ENCODE data around the gene VKORC1L1.
"Not testable (repeated sequence)": the region's sequence is repeated elsewhere in the genome, so short reads cannot be mapped to it uniquely, and the experiment has no call there.

The VKORC1L1 gene

DNA sequence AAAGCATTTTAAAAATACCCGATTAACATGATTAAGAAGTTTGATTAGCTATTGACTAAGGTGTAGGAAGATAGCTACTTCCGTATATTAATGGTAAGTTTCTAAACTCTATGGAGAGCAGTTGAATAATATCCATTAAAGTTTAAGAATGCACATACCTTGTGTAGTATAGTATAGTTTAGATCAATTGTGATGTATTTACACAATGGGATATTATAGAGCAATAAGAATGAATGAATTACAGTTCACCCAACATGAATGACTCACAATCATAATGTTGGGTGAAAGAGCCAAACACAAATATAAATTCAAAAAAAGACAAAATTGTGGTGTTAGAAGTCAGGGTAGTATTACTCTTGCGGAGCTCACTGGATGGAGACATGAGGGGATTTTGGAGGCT is 24.4 kb downstream of the VKORC1L1 start:
- not testable (repeated sequence) for H2BK15ac ChIP-seq (ENCODE audit: low read length); H3K18ac ChIP-seq (ENCODE audit: low read length); DNase-seq (ENCODE audit: low spot score); H3K4ac ChIP-seq (ENCODE audit: low read length); H3K4me2 ChIP-seq (ENCODE audit: insufficient read depth, low read length, poor library complexity, severe bottlenecking); H4K8ac ChIP-seq (ENCODE audit: low read depth, low read length); H3K79me1 ChIP-seq (ENCODE audit: low read depth, low read length); H3K14ac ChIP-seq (ENCODE audit: low read length); H3K27ac ChIP-seq (replicated peaks; ENCODE audit: low read length); H2BK120ac ChIP-seq (ENCODE audit: low read depth, low read length); H4K91ac ChIP-seq (ENCODE audit: low read depth, low read length, poor library complexity); H3K23ac ChIP-seq (ENCODE audit: low read depth, low read length, poor library complexity); H2AK5ac ChIP-seq (ENCODE audit: low read depth, low read length); H3K9ac ChIP-seq (ENCODE audit: low read depth, low read length, poor library complexity); H3K4me3 ChIP-seq (ENCODE audit: low read length in 2 of 2); H3K9me3 ChIP-seq (replicated peaks in 1 of 2; ENCODE audit: control insufficient read depth in 2 of 2, insufficient read depth in 1 of 2, low read depth in 1 of 2, low read length in 2 of 2); H2AFZ ChIP-seq (ENCODE audit: low read length); H3K4me1 ChIP-seq (ENCODE audit: control insufficient read depth in 2 of 2, insufficient read depth in 1 of 2, low read depth in 1 of 2, low read length in 2 of 2); H2BK12ac ChIP-seq (ENCODE audit: low read length); H3K27me3 ChIP-seq (ENCODE audit: control insufficient read depth in 3 of 3, insufficient read depth in 3 of 3, low read depth in 1 of 3, low read length in 3 of 3); H2BK5ac ChIP-seq (ENCODE audit: low read length)
- peaks cover 0 to 19% of the 10 kb centered on the region in 2 donors for H3K36me3 ChIP-seq (replicated peaks in 1 of 2; ENCODE audit: control insufficient read depth in 2 of 2, insufficient read depth in 2 of 2, low read length in 2 of 2)
- WGBS, 2 donors (ENCODE audit: extremely low coverage in 2 of 2, insufficient read length in 2 of 2, insufficient replicate concordance in 1 of 2), result no CpG with 5 or more reads among the region's 3 CpGs

DNA sequence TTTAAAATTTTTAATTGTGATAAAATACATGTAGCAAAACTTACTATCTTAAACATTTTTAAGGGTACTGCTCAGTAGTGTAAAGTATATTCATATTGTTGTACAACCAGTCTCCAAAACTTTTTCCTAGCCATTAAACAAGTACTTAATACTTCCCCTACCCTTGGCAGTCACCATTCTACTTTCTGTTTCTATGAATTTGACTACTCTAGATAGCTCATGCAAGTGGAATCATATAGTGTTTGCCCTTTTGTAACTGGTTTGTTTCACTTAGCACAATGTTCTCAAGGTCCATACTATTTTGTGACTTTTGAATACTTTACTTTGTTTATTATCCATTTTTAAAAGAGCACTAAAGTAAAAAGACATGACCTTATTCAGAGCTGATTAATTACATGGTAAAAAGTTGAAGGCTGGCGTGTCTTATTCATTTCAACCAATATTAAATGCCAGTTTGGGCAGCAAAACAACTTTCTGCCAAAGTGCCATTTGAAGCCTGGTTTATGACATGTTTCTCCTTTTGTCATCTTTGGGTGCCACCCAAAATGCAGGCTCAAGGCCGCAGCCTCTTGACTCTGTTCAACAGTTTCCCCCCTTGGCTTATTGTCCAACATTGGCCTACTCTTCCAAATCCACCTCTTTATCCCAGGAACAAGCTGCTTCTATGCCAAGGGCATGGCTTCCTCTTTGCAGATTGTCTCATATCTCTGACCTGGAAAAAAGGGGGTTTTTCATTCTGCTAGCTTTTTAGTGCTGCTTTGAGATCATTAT is 26.0 kb downstream of the VKORC1L1 start:
- not testable (repeated sequence) for H2BK120ac ChIP-seq (ENCODE audit: low read depth, low read length); H3K79me1 ChIP-seq (ENCODE audit: low read depth, low read length); H2BK5ac ChIP-seq (ENCODE audit: low read length); H4K91ac ChIP-seq (ENCODE audit: low read depth, low read length, poor library complexity); H3K27me3 ChIP-seq (ENCODE audit: control insufficient read depth in 3 of 3, insufficient read depth in 3 of 3, low read depth in 1 of 3, low read length in 3 of 3); H3K27ac ChIP-seq (replicated peaks; ENCODE audit: low read length); H2AK5ac ChIP-seq (ENCODE audit: low read depth, low read length); H3K9ac ChIP-seq (ENCODE audit: low read depth, low read length, poor library complexity); H3K18ac ChIP-seq (ENCODE audit: low read length); H2BK12ac ChIP-seq (ENCODE audit: low read length); H3K4me3 ChIP-seq (ENCODE audit: low read length in 2 of 2); H4K8ac ChIP-seq (ENCODE audit: low read depth, low read length); H3K4me2 ChIP-seq (ENCODE audit: insufficient read depth, low read length, poor library complexity, severe bottlenecking); H3K14ac ChIP-seq (ENCODE audit: low read length); H3K4me1 ChIP-seq (ENCODE audit: control insufficient read depth in 2 of 2, insufficient read depth in 1 of 2, low read depth in 1 of 2, low read length in 2 of 2); H2BK15ac ChIP-seq (ENCODE audit: low read length); DNase-seq (ENCODE audit: low spot score); H2AFZ ChIP-seq (ENCODE audit: low read length); H3K4ac ChIP-seq (ENCODE audit: low read length); H3K9me3 ChIP-seq (replicated peaks in 1 of 2; ENCODE audit: control insufficient read depth in 2 of 2, insufficient read depth in 1 of 2, low read depth in 1 of 2, low read length in 2 of 2); H3K23ac ChIP-seq (ENCODE audit: low read depth, low read length, poor library complexity)
- peaks cover 0 to 10% of the 10 kb centered on the region in 2 donors for H3K36me3 ChIP-seq (replicated peaks in 1 of 2; ENCODE audit: control insufficient read depth in 2 of 2, insufficient read depth in 2 of 2, low read length in 2 of 2)
- no CpG with 5 or more reads among the region's 2 CpGs for WGBS, 2 donors (ENCODE audit: extremely low coverage in 2 of 2, insufficient read length in 2 of 2, insufficient replicate concordance in 1 of 2)

DNA sequence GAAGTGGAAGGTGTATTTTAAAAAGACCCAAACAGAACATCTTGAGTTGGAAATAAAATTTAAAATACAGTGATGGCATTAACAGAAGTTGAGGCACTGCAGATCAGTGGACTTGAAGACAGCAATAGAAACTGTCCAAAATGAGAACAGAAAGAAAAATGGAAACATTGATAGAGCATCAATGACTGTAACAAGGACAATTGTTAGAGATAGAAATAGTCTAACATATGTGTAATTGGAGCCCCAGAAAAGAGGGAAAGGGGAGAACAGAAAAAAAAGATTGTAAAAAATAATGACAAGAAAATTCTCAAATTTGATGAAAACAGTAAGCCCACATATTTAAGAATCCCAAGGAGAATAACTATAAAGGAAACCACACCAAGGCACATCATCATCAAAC is 29.4 kb downstream of the VKORC1L1 start:
- Histone ChIP-seq H4K91ac (ENCODE audit: low read depth, low read length, poor library complexity) (no peak overlapping the region), H3K4me1 (ENCODE audit: control insufficient read depth in 2 of 2, insufficient read depth in 1 of 2, low read depth in 1 of 2, low read length in 2 of 2) (no peaks in the 10 kb centered on the region), H3K14ac (ENCODE audit: low read length) (no peak overlapping the region), H3K27me3 (ENCODE audit: control insufficient read depth in 3 of 3, insufficient read depth in 3 of 3, low read depth in 1 of 3, low read length in 3 of 3) (no peaks in the 10 kb centered on the region), H3K4ac (ENCODE audit: low read length) (no peak overlapping the region), H3K27ac (replicated peaks; ENCODE audit: low read length) (no peak overlapping the region), H3K4me2 (ENCODE audit: insufficient read depth, low read length, poor library complexity, severe bottlenecking) (no peak overlapping the region), H3K18ac (ENCODE audit: low read length) (no peak overlapping the region), H3K79me1 (ENCODE audit: low read depth, low read length) (peaks cover 2% of the 10 kb centered on the region), H3K9ac (ENCODE audit: low read depth, low read length, poor library complexity) (no peak overlapping the region), H3K4me3 (ENCODE audit: low read length in 2 of 2) (no peak overlapping the region), H3K23ac (ENCODE audit: low read depth, low read length, poor library complexity) (no peak overlapping the region), H2AFZ (ENCODE audit: low read length) (no peak overlapping the region), H2BK120ac (ENCODE audit: low read depth, low read length) (no peak overlapping the region), H2AK5ac (ENCODE audit: low read depth, low read length) (no peak overlapping the region), H4K8ac (ENCODE audit: low read depth, low read length) (no peak overlapping the region), H3K9me3 (replicated peaks in 1 of 2; ENCODE audit: control insufficient read depth in 2 of 2, insufficient read depth in 1 of 2, low read depth in 1 of 2, low read length in 2 of 2) (peaks cover 0 to 4% of the 10 kb centered on the region in 2 donors), H2BK12ac (ENCODE audit: low read length) (no peak overlapping the region), H2BK15ac (ENCODE audit: low read length) (no peak overlapping the region), H2BK5ac (ENCODE audit: low read length) (no peak overlapping the region), H3K36me3 (replicated peaks in 1 of 2; ENCODE audit: control insufficient read depth in 2 of 2, insufficient read depth in 2 of 2, low read length in 2 of 2) (peaks cover 0 to 10% of the 10 kb centered on the region in 2 donors)
- no peak for DNase-seq (ENCODE audit: low spot score)

DNA sequence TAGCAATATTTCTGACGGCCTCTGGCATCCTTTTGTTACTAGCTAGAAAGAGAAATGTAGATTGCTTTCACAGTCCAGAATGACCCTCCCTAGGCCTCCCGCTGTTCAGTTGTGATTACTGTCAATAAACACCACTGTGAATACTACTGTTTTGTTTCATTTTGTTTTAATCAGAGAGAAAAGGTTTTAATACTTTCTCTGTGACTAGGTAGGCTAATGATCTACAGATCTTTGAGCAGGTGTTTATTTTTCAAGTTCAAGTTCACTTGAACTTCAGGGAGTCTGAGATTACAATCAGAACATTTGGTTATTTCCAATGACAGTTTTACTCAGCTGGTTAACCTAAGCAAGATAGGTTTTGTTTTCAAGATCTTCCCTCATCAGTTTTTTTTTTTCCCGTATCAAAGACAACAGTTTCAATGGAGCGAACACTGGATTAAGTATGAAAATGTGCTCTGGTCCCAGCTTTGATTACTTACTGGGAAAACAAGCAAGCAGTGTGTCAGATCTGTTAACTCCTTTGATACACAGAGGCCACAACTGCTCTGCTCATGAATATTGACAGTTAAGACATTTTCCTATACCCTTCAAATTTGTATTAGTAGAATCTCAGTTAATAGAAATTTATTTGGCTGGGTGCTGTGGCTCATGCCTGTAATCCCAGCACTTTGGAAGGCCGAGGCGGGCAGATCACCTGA is 34.8 kb downstream of the VKORC1L1 start:
- H3K4ac ChIP-seq (ENCODE audit: low read length), result no peak overlapping the region
- no peak overlapping the region for H2BK5ac ChIP-seq (ENCODE audit: low read length)
- no peak overlapping the region for H2BK12ac ChIP-seq (ENCODE audit: low read length)
- H3K14ac ChIP-seq (ENCODE audit: low read length), result no peak overlapping the region
- H2BK120ac ChIP-seq (ENCODE audit: low read depth, low read length), result no peak overlapping the region
- H2AK5ac ChIP-seq (ENCODE audit: low read depth, low read length), result no peak overlapping the region
- H3K9ac ChIP-seq (ENCODE audit: low read depth, low read length, poor library complexity), result no peak overlapping the region
- no peaks in the 10 kb centered on the region for H3K36me3 ChIP-seq (replicated peaks in 1 of 2; ENCODE audit: control insufficient read depth in 2 of 2, insufficient read depth in 2 of 2, low read length in 2 of 2)
- H2AFZ ChIP-seq (ENCODE audit: low read length), result no peak overlapping the region
- no peak overlapping the region for H3K4me3 ChIP-seq (ENCODE audit: low read length in 2 of 2)
- no peaks in the 10 kb centered on the region for H3K4me1 ChIP-seq (ENCODE audit: control insufficient read depth in 2 of 2, insufficient read depth in 1 of 2, low read depth in 1 of 2, low read length in 2 of 2)
- DNase-seq (ENCODE audit: low spot score), result no peak
- no CpG with 5 or more reads among the region's 6 CpGs for WGBS, 2 donors (ENCODE audit: extremely low coverage in 2 of 2, insufficient read length in 2 of 2, insufficient replicate concordance in 1 of 2)
- H3K18ac ChIP-seq (ENCODE audit: low read length), result no peak overlapping the region
- no peak overlapping the region for H4K91ac ChIP-seq (ENCODE audit: low read depth, low read length, poor library complexity)
- peaks cover 0 to 4% of the 10 kb centered on the region in 2 donors for H3K9me3 ChIP-seq (replicated peaks in 1 of 2; ENCODE audit: control insufficient read depth in 2 of 2, insufficient read depth in 1 of 2, low read depth in 1 of 2, low read length in 2 of 2)
- H3K23ac ChIP-seq (ENCODE audit: low read depth, low read length, poor library complexity), result no peak overlapping the region
- no peak overlapping the region for H3K27ac ChIP-seq (replicated peaks; ENCODE audit: low read length)
- H3K79me1 ChIP-seq (ENCODE audit: low read depth, low read length), result peaks cover 2% of the 10 kb centered on the region
- no peaks in the 10 kb centered on the region for H3K27me3 ChIP-seq (ENCODE audit: control insufficient read depth in 3 of 3, insufficient read depth in 3 of 3, low read depth in 1 of 3, low read length in 3 of 3)
- H4K8ac ChIP-seq (ENCODE audit: low read depth, low read length), result no peak overlapping the region
- H3K4me2 ChIP-seq (ENCODE audit: insufficient read depth, low read length, poor library complexity, severe bottlenecking), result no peak overlapping the region
- no peak overlapping the region for H2BK15ac ChIP-seq (ENCODE audit: low read length)

Measured in neuronal stem cell (in vitro differentiated cells).